B cell (primary cell): ENCODE data around the gene TLX3.

Source experiments
- CTCF ChIP-seq: fragments of 200-600 bp; IDR thresholded peaks from one replicate; pipeline ENCODE4 v1.8.0; 2022; ENCODE audit warnings: antibody characterized with exemption, mild to moderate bottlenecking
- EZH2 ChIP-seq: IDR thresholded peaks from 2 replicates; pipeline ENCODE4 v1.6.1; 2012; ENCODE audit warnings: borderline replicate concordance, low read depth, mild to moderate bottlenecking, moderate library complexity, low read length; ENCODE audit not compliant: insufficient read depth, poor library complexity, severe bottlenecking

- TF ChIP-seq CTCF (no peak), EZH2 (no peak)
Measured at GRCh38 chr5:171323007-171323406, 14.0 kb downstream of the TLX3 start.
